ENCODE data around the gene TOE1.
"Not testable (repeated sequence)": the region's sequence is repeated elsewhere in the genome, so short reads cannot be mapped to it uniquely, and the experiment has no call there.

Gene TOE1

DNA sequence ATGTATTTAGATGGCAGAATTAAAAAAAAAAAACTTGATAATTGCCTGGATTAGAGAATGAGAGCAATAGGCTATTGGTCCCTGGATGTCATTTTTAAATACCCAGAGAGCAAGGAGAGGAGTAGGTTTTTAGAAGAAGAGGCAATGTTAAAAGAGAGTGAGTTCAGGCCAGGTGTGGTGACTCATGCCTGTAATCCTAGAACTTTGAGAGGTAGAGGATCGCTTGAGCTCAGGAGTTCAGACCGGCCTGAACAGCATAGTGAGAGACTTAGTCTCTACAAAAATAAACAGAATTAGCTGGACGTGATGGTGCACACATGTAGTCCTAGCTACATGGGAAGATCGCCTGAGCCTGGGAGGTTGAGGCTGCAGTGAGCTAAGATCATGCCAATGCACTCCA, 16.2 kb downstream of the TOE1 start:
- DNase-seq (ENCODE audit: low read depth, low spot score) = no peak
- Histone ChIP-seq H3K27ac (no peak overlapping the region), H3K4me3 (no peak overlapping the region), H3K36me3 (ENCODE audit: insufficient read depth, low read length) (no peaks in the 10 kb centered on the region), H3K9me3 (ENCODE audit: low read depth, low read length) (no peaks in the 10 kb centered on the region), H3K9ac (ENCODE audit: insufficient read length) (no peak overlapping the region)
- TF ChIP-seq FOXP2 (optimal IDR thresholded peaks at IDR 0.05; ENCODE audit: control extremely low read depth, extremely low read length, insufficient read depth) = no peak
- no peak for TF ChIP-seq POLR2AphosphoS5 (IDR thresholded peaks at IDR 0.05; ENCODE audit: borderline replicate concordance, low read depth, low read length)
- no peak for TF ChIP-seq EZH2 (IDR thresholded peaks at IDR 0.05)

DNA sequence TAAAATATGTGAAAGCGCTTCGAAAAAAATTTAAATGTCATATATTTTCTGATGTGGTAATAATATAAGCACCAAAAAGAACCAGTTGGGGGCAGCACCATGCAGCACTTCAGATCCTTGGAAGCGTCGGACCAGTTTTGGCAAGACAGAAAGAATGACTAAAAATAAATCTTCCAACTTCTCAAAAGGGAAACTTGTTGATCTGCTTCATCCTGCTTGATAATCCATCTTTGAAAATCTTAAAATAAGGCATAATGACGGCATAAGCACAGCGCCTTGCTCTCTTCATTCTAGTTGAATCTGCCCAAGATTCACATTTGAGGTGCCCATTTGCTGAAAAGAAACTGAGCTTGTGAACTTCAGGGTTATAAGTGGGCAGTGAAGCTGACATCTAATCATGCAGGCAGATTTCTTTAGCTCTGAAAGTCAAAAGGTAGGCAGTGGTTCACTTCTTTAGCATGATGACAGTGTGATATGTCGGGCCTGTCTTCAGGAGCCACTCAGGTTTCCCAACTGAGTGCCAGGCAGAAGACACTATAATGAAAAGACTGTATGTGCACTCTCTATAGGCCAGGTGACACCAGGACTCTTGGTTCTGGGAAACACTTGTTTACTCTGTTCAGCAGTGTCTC, 20.0 kb downstream of the TOE1 start:
- TF ChIP-seq FOXP2 (optimal IDR thresholded peaks at IDR 0.05; ENCODE audit: control extremely low read depth, extremely low read length, insufficient read depth) (no peak), POLR2AphosphoS5 (IDR thresholded peaks at IDR 0.05; ENCODE audit: borderline replicate concordance, low read depth, low read length) (no peak), EZH2 (IDR thresholded peaks at IDR 0.05) (no peak)
- Histone ChIP-seq H3K9ac (ENCODE audit: insufficient read length) (no peak overlapping the region), H3K27ac (no peak overlapping the region), H3K9me3 (ENCODE audit: low read depth, low read length) (no peaks in the 10 kb centered on the region), H3K4me3 (0 out of 2 replicates have a peak overlapping the region, but pooled peaks have one; percentile 20), H3K36me3 (ENCODE audit: insufficient read depth, low read length) (no peaks in the 10 kb centered on the region)
- peak; percentile 50 for DNase-seq (ENCODE audit: low read depth, low spot score)

DNA sequence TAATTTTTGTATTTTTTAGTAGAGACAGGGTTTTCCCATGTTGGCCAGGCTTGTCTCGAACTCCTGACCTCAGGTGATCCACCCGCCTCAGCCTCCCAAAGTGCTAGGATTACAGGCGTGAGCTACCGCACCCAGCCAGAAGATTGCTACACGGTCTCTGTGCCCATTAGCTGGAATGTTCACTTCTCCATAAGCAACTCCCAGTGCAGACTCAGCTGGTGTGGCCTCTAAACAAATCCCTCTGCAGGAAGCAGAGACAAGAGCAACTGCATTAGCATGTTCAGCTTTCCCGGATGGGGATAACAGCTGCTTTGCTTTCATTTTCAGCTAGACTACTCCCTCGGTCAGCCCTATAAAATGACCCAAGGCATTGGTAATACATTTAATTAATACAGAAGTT, 21.0 kb downstream of the TOE1 start:
- not testable (repeated sequence) for H3K4me3 ChIP-seq; H3K27ac ChIP-seq; DNase-seq (ENCODE audit: low read depth, low spot score)

DNA sequence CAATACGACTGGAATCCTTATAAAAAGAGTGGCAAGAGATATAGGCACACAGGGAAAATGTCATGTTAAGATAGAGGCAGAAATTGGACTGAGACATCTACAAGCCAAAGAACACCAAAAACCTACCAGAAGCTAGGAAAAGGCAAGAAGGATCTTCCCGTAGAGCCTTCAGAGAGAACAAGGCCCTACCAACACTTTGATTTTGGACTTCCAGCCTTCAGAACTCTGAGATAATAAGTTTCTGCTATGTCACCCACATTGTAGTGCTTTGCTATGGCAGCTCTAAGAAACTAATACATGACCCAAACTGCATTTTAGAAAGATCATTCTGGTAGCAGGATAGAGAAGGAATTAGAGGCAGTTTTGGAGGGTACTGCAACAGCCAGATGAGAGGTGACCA, 24.3 kb downstream of the TOE1 start:
- Histone ChIP-seq H3K36me3 (ENCODE audit: insufficient read depth, low read length) (no peaks in the 10 kb centered on the region), H3K4me3 (no peak overlapping the region), H3K9me3 (ENCODE audit: low read depth, low read length) (no peaks in the 10 kb centered on the region), H3K9ac (ENCODE audit: insufficient read length) (no peak overlapping the region), H3K27ac (no peak overlapping the region)
- TF ChIP-seq FOXP2 (optimal IDR thresholded peaks at IDR 0.05; ENCODE audit: control extremely low read depth, extremely low read length, insufficient read depth) (no peak), POLR2AphosphoS5 (IDR thresholded peaks at IDR 0.05; ENCODE audit: borderline replicate concordance, low read depth, low read length) (no peak), EZH2 (IDR thresholded peaks at IDR 0.05) (no peak)
- DNase-seq (ENCODE audit: low read depth, low spot score) = no peak

More for the DNA sequence above, 21.0 kb downstream of the TOE1 start:
- not testable (repeated sequence) for H3K9me3 ChIP-seq (ENCODE audit: low read depth, low read length); H3K36me3 ChIP-seq (ENCODE audit: insufficient read depth, low read length); H3K9ac ChIP-seq (ENCODE audit: insufficient read length)

DNA sequence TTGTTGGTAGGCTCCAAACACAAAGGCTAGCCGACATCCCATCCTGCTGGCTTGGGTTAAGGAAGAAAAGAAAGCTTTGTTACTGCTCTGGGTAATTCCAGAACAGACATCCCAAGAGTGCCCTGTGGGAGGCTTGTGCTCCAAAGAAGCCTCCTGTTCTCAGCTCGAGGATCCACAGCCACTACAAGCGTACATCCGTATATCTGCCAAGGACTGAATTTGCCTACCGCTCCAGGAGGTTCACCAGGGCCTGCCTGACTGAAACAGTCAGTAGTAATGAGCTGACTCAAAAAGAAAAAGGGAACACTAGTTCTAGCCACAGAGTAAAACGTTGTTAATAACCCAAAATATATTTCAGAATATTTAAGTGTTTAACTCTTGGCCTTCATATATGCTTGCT, 25.1 kb downstream of the TOE1 start:
- no peak for DNase-seq (ENCODE audit: low read depth, low spot score)
- TF ChIP-seq POLR2AphosphoS5 (IDR thresholded peaks at IDR 0.05; ENCODE audit: borderline replicate concordance, low read depth, low read length) (no peak), FOXP2 (optimal IDR thresholded peaks at IDR 0.05; ENCODE audit: control extremely low read depth, extremely low read length, insufficient read depth) (no peak), EZH2 (IDR thresholded peaks at IDR 0.05) (no peak)
- H3K9me3 ChIP-seq (ENCODE audit: low read depth, low read length) = no peaks in the 10 kb centered on the region

DNA sequence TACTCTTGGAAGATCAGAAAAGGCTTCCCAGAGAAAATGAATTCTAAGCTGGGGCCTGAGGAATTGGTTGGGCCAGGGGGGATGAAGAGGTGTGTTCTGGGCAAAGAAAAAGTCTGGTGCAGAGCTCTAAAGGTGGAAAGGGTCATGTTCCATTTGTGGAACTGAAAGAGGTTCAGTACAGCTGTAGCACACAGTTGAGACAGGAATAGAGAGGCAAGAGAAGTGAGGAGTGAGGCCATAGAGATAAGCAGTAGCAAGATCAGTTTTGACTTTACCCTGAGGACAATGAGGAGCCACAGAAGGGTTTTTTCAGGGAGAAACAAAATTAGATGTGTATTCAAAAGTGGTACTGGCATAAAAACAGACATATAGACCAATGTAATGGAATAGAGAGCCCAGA, 30.6 kb downstream of the TOE1 start:
- TF ChIP-seq POLR2AphosphoS5 (IDR thresholded peaks at IDR 0.05; ENCODE audit: borderline replicate concordance, low read depth, low read length) = no peak
- TF ChIP-seq EZH2 (IDR thresholded peaks at IDR 0.05) = no peak
- TF ChIP-seq FOXP2 (optimal IDR thresholded peaks at IDR 0.05; ENCODE audit: control extremely low read depth, extremely low read length, insufficient read depth) = no peak
- DNase-seq (ENCODE audit: low read depth, low spot score) = no peak
- H3K36me3 ChIP-seq (ENCODE audit: insufficient read depth, low read length) = no peaks in the 10 kb centered on the region
- H3K27ac ChIP-seq = no peak overlapping the region
- H3K9ac ChIP-seq (ENCODE audit: insufficient read length) = no peak overlapping the region
- no peak overlapping the region for H3K4me3 ChIP-seq
- H3K9me3 ChIP-seq (ENCODE audit: low read depth, low read length) = no peaks in the 10 kb centered on the region

More for the DNA sequence above, 25.1 kb downstream of the TOE1 start:
- no peaks in the 10 kb centered on the region for H3K36me3 ChIP-seq (ENCODE audit: insufficient read depth, low read length)
- H3K9ac ChIP-seq (ENCODE audit: insufficient read length) = no peak overlapping the region
- H3K4me3 ChIP-seq = no peak overlapping the region
- no peak overlapping the region for H3K27ac ChIP-seq

DNA sequence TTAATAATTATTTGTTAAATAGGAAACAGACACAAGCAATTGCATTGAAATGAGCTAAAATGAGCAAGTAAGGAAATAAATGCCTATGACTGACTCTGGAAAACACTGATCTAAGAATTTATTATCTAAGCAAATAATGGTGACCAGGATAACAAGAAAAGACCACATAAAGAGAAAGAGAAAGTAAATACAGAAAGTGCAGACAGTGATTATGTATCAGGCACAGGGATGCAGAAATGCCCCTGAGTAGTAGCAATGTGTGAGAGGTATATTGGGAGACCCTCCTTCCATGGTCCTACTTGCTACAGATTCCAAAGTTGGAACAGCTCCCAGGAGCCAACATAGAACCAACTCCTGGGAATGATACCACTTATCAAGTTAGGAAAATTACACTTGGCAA, 33.6 kb downstream of the TOE1 start:
- Histone ChIP-seq H3K9me3 (ENCODE audit: low read depth, low read length) (no peaks in the 10 kb centered on the region), H3K27ac (no peak overlapping the region), H3K4me3 (no peak overlapping the region), H3K9ac (ENCODE audit: insufficient read length) (no peak overlapping the region), H3K36me3 (ENCODE audit: insufficient read depth, low read length) (no peaks in the 10 kb centered on the region)
- DNase-seq (ENCODE audit: low read depth, low spot score) = no peak
- TF ChIP-seq EZH2 (IDR thresholded peaks at IDR 0.05) (no peak), FOXP2 (optimal IDR thresholded peaks at IDR 0.05; ENCODE audit: control extremely low read depth, extremely low read length, insufficient read depth) (no peak), POLR2AphosphoS5 (IDR thresholded peaks at IDR 0.05; ENCODE audit: borderline replicate concordance, low read depth, low read length) (no peak)

DNA sequence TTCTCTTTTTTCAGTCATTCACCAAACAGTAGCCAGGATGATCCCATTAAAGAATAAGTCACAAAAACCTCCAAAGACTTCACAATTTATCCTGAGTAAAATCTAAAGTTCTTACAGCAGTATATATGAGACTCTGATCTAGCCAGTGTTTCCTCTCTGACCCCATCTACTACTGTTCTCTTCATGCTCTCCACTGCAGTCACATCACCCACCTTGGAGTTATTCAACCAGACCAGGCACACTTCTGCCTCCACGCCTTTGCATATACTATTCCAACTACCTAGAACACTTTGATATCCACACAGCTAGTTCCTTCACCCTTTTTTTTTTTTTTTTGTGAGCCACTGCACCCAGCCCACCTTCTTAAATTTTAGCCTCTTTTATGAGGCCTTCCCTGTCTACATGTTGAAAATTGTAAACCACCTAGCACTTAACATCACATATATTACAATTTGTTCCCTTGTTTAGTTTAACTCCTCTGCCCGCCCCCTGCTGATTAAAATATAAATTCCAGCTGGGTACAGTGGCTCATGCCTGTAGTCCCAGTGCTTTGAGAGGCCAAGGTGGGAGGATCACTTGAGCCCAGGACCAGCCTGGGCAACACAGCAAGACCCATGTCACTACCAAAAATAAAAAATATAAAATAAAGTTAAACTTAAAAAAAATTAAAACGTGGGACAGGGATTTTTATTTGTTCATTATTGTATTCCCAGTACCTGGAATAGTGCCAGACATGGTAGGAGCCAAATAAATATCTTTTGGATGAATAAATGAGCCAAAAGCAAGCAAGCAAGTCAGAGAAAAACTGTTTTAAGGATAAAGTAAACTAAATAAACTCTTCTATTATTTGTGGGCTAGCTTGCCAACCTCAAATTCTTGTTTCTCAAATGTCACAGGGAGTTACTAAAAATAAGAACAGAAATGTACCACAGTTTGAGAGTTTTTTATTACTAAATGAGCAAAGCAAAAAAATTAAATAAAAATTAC, 35.4 kb downstream of the TOE1 start:
- Histone ChIP-seq H3K27ac (no peak overlapping the region), H3K36me3 (ENCODE audit: insufficient read depth, low read length) (no peaks in the 10 kb centered on the region), H3K9ac (ENCODE audit: insufficient read length) (no peak overlapping the region), H3K4me3 (no peak overlapping the region), H3K9me3 (ENCODE audit: low read depth, low read length) (no peaks in the 10 kb centered on the region)
- TF ChIP-seq POLR2AphosphoS5 (IDR thresholded peaks at IDR 0.05; ENCODE audit: borderline replicate concordance, low read depth, low read length) (no peak), FOXP2 (optimal IDR thresholded peaks at IDR 0.05; ENCODE audit: control extremely low read depth, extremely low read length, insufficient read depth) (no peak), EZH2 (IDR thresholded peaks at IDR 0.05) (no peak)
- no peak for DNase-seq (ENCODE audit: low read depth, low spot score)
